H9 (cell line): ENCODE results near the gene SOBP. TPM values are rescaled to one million over a fixed set of nuclear protein-coding genes. Genes with fewer than 3 reads are reported as not detected.

Experiments used
- DNase-seq: peaks from one replicate; pipeline ENCODE4 v3.0.0-alpha.2; 2017
- H2AFZ ChIP-seq: one replicate; pipeline ENCODE4 v1.6.1; 2013; ENCODE audit warnings: mild to moderate bottlenecking, low read length, control low read depth, moderate library complexity
- H2AK5ac ChIP-seq: 2 replicates; pipeline ENCODE4 v1.6.1; 2013; ENCODE audit warnings: low read length, control low read depth, mixed read lengths; ENCODE audit not compliant: insufficient read length
- H2BK120ac ChIP-seq: one replicate; pipeline ENCODE4 v1.6.1; 2013; ENCODE audit warnings: low read depth, mild to moderate bottlenecking, low read length, control low read depth, inconsistent platforms; ENCODE audit not compliant: poor library complexity, severe bottlenecking
- H2BK12ac ChIP-seq: 2 replicates; pipeline ENCODE4 v1.6.1; 2013; ENCODE audit warnings: low read length, control low read depth, mixed read lengths, low read depth; ENCODE audit not compliant: insufficient read length
- H2BK15ac ChIP-seq: 2 replicates; pipeline ENCODE4 v1.6.1; 2013; ENCODE audit warnings: low read depth, low read length, control low read depth
- H2BK20ac ChIP-seq: one replicate; pipeline ENCODE4 v1.6.1; 2013; ENCODE audit warnings: low read depth, mild to moderate bottlenecking, low read length, control low read depth, inconsistent platforms; ENCODE audit not compliant: poor library complexity, severe bottlenecking
- H2BK5ac ChIP-seq: 2 replicates; pipeline ENCODE4 v1.6.1; 2013; ENCODE audit warnings: low read length, control low read depth, mixed read lengths; ENCODE audit not compliant: insufficient read length
- H3K14ac ChIP-seq: 2 replicates; pipeline ENCODE4 v1.6.1; 2013; ENCODE audit warnings: low read length, control low read depth; ENCODE audit not compliant: insufficient read depth
- H3K18ac ChIP-seq: 2 replicates; pipeline ENCODE4 v1.6.1; 2013; ENCODE audit warnings: low read depth, mild to moderate bottlenecking, mixed read lengths, low read length, control low read depth; ENCODE audit not compliant: insufficient read length
- H3K23ac ChIP-seq: 2 replicates; pipeline ENCODE4 v1.6.1; 2013; ENCODE audit warnings: low read length, control low read depth, mixed read lengths, low read depth; ENCODE audit not compliant: insufficient read length
- H3K23me2 ChIP-seq: 2 replicates; pipeline ENCODE4 v1.6.1; 2013; ENCODE audit warnings: low read depth, mild to moderate bottlenecking, mixed read lengths, low read length, control low read depth; ENCODE audit not compliant: insufficient read length, poor library complexity, severe bottlenecking
- H3K27ac ChIP-seq: 2 replicates; pipeline ENCODE4 v1.5.1; 2013; ENCODE audit warnings: low read length, control low read depth, mixed read lengths, low read depth; ENCODE audit not compliant: insufficient read length
- H3K27me3 ChIP-seq: 2 replicates; pipeline ENCODE4 v1.6.1; 2013; ENCODE audit warnings: low read length, control low read depth, inconsistent platforms; ENCODE audit not compliant: insufficient read depth
- H3K4ac ChIP-seq: 2 replicates; pipeline ENCODE4 v1.6.1; 2013; ENCODE audit warnings: low read depth, mild to moderate bottlenecking, control low read depth, inconsistent platforms, low read length, moderate library complexity
- H3K4me1 ChIP-seq: 2 replicates; pipeline ENCODE4 v1.6.1; 2013; ENCODE audit warnings: low read length, control low read depth, inconsistent platforms; ENCODE audit not compliant: insufficient read depth
- H3K4me2 ChIP-seq: 2 replicates; pipeline ENCODE4 v1.6.1; 2013; ENCODE audit warnings: low read length, control low read depth, mixed read lengths; ENCODE audit not compliant: insufficient read length, insufficient read depth
- H3K56ac ChIP-seq: 2 replicates; pipeline ENCODE4 v1.6.1; 2013; ENCODE audit warnings: low read depth, mild to moderate bottlenecking, mixed read lengths, low read length, control low read depth; ENCODE audit not compliant: insufficient read length
- H3K79me1 ChIP-seq: 2 replicates; pipeline ENCODE4 v1.6.1; 2013; ENCODE audit warnings: low read depth, mild to moderate bottlenecking, moderate library complexity, low read length, control low read depth, inconsistent platforms; ENCODE audit not compliant: insufficient read depth, poor library complexity, severe bottlenecking
- H3K79me2 ChIP-seq: 2 replicates; pipeline ENCODE4 v1.6.1; 2013; ENCODE audit warnings: low read length, control low read depth, inconsistent platforms; ENCODE audit not compliant: insufficient read depth
- H3K9ac ChIP-seq: 2 replicates; pipeline ENCODE4 v1.6.1; 2013; ENCODE audit warnings: low read length, control low read depth, mixed read lengths; ENCODE audit not compliant: insufficient read length; ENCODE audit errors: extremely low read depth
- H3K9me3 ChIP-seq: one replicate; pipeline ENCODE4 v1.6.1; 2013; ENCODE audit warnings: low read depth, low read length, inconsistent platforms; ENCODE audit not compliant: control insufficient read depth
- H3T11ph ChIP-seq: one replicate; pipeline ENCODE4 v1.6.1; 2013; ENCODE audit warnings: mild to moderate bottlenecking, low read length, control low read depth, inconsistent platforms
- H4K20me1 ChIP-seq: one replicate; pipeline ENCODE4 v1.6.1; 2013; ENCODE audit not compliant: control insufficient read depth, insufficient read length, insufficient read depth
- H4K5ac ChIP-seq: 2 replicates; pipeline ENCODE4 v1.6.1; 2013; ENCODE audit warnings: low read depth, mild to moderate bottlenecking, mixed read lengths, low read length, control low read depth; ENCODE audit not compliant: insufficient read length
- H4K8ac ChIP-seq: replicated peaks from 2 replicates; pipeline ENCODE4 v1.6.1; 2013; ENCODE audit warnings: low read length, control low read depth, mixed read lengths, low read depth; ENCODE audit not compliant: insufficient read length
- H4K91ac ChIP-seq: 2 replicates; pipeline ENCODE4 v1.6.1; 2013; ENCODE audit warnings: low read depth, mild to moderate bottlenecking, moderate library complexity, mixed read lengths, low read length, control low read depth; ENCODE audit not compliant: insufficient read length
- H3K27ac Mint-ChIP-seq, 3 experiments: 2 replicates in 2 of 3; 3 replicates in 1 of 3; pipeline ENCODE4 v1.8.0; 2020 to 2021; ENCODE audit warnings: mixed read lengths in 3 of 3, mild to moderate bottlenecking in 1 of 3, moderate library complexity in 1 of 3
- H3K27me3 Mint-ChIP-seq: 2 replicates; pipeline ENCODE4 v1.8.0; 2021; ENCODE audit warnings: low read depth, mild to moderate bottlenecking, moderate library complexity, mixed read lengths
- H3K36me3 Mint-ChIP-seq, 3 experiments: 2 replicates in 2 of 3; 3 replicates in 1 of 3; pipeline ENCODE4 v1.8.0; 2020 to 2021; ENCODE audit warnings: low read depth in 3 of 3, mixed read lengths in 3 of 3; ENCODE audit not compliant: insufficient read depth in 1 of 3
- H3K4me1 Mint-ChIP-seq, 2 experiments: 2 replicates each; pipeline ENCODE4 v1.8.0; 2020; ENCODE audit warnings: mixed read lengths in 2 of 2
- H3K4me3 Mint-ChIP-seq, 2 experiments: 2 replicates in 1 of 2; 3 replicates in 1 of 2; pipeline ENCODE4 v1.8.0; 2020 to 2021; ENCODE audit warnings: mild to moderate bottlenecking in 2 of 2, mixed read lengths in 2 of 2, moderate library complexity in 1 of 2
- H3K9me3 Mint-ChIP-seq, 2 experiments: 2 replicates in 1 of 2; 3 replicates in 1 of 2; pipeline ENCODE4 v1.8.0; 2020; ENCODE audit warnings: mild to moderate bottlenecking in 2 of 2, mixed read lengths in 2 of 2, moderate library complexity in 1 of 2
- WGBS: extraction: QIAGEN DNeasy Blood & Tissue Kit; methylation state at CpG from one replicate; pipeline ENCODE4 v1.1.7; 2013; ENCODE audit warnings: missing lambda C conversion rate, low lambda C conversion rate, mixed read lengths; ENCODE audit not compliant: insufficient read length; ENCODE audit errors: extremely low coverage; 5-methylcytosine and 5-hydroxymethylcytosine counted together
- total RNA-seq: library from RNA; stranded (reverse); gene quantifications from 2 replicates; pipeline ENCODE4 v1.2.1, GENCODE V29; 2021
- TF ChIP-seq, protein P1 (sequence below): fragments of 200-600 bp; sonication (generic); conservative IDR thresholded peaks from 3 replicates; pipeline ENCODE4 v1.8.0; 2021; ENCODE audit warnings: antibody characterized with exemption, mild to moderate bottlenecking

The SOBP gene
- total RNA-seq, 1 experiment from 2014 or later, result 4.3 TPM

DNA sequence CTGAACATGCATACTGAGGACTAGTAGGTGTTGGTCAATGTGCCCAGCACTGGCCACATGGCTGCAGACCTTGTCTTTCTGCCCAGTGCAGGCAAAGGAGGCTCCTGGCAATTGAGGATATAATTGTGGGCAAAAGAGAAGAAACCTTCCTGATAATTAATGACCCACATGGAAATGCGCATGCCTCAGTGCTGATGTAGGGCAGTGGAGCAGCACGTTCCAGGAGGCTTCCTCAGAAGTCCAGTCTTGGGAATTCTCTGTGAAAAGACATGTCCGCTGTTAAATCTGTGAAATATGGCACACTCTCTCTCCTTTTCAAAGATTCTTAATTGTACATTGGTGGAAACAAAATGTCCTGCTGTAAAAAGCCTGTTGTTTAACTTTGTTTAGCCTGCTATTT is 34.7 kb downstream of the SOBP start:
- no peak for DNase-seq
- Histone ChIP-seq H3K9ac (no peak overlapping the region), H3K79me1 (no peaks in the 10 kb centered on the region), H2BK5ac (no peak overlapping the region), H3K23ac (no peak overlapping the region), H3K9me3 (no peaks in the 10 kb centered on the region), H3K27me3 (no peaks in the 10 kb centered on the region), H3K79me2 (no peaks in the 10 kb centered on the region), H3T11ph (no peak overlapping the region), H3K56ac (no peak overlapping the region), H2AFZ (no peak overlapping the region), H2BK120ac (no peak overlapping the region), H3K18ac (no peak overlapping the region), H2AK5ac (no peak overlapping the region), H2BK15ac (no peak overlapping the region), H4K5ac (no peak overlapping the region), H4K20me1 (no peaks in the 10 kb centered on the region), H3K4me2 (no peak overlapping the region), H2BK20ac (no peak overlapping the region), H3K4ac (no peak overlapping the region), H3K27ac (no peak overlapping the region), H3K14ac (no peak overlapping the region), H3K4me1 (peaks cover 3% of the 10 kb centered on the region; the same call in 1 of the 2 replicates), H4K8ac (no peak overlapping the region), H3K23me2 (no peaks in the 10 kb centered on the region), H4K91ac (no peak overlapping the region), H2BK12ac (no peak overlapping the region)
- Mint-ChIP-seq H3K36me3 (peaks cover 0 to 2% (median 0%) of the 10 kb centered on the region in 3 experiments; a peak in 1 of 7 replicates), H3K27me3 (no peaks in the 10 kb centered on the region; the same call in 1 of the 2 replicates), H3K27ac (no peak overlapping the region), H3K9me3 (no peaks in the 10 kb centered on the region), H3K4me3 (no peak overlapping the region), H3K4me1 (peaks cover 8 to 13% of the 10 kb centered on the region in 2 experiments)
- no CpG with 5 or more reads among the region's 3 CpGs for WGBS
- TF ChIP-seq, protein P1, sequence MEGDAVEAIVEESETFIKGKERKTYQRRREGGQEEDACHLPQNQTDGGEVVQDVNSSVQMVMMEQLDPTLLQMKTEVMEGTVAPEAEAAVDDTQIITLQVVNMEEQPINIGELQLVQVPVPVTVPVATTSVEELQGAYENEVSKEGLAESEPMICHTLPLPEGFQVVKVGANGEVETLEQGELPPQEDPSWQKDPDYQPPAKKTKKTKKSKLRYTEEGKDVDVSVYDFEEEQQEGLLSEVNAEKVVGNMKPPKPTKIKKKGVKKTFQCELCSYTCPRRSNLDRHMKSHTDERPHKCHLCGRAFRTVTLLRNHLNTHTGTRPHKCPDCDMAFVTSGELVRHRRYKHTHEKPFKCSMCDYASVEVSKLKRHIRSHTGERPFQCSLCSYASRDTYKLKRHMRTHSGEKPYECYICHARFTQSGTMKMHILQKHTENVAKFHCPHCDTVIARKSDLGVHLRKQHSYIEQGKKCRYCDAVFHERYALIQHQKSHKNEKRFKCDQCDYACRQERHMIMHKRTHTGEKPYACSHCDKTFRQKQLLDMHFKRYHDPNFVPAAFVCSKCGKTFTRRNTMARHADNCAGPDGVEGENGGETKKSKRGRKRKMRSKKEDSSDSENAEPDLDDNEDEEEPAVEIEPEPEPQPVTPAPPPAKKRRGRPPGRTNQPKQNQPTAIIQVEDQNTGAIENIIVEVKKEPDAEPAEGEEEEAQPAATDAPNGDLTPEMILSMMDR, result no peak
